Common myeloid progenitor, CD34-positive (primary cell): ENCODE measurements around the gene GRM4.

Experiments used
- CTCF ChIA-PET: fragments of 350-600 bp; sonication (Branson Sonifier 250); formaldehyde crosslinking; loops from one replicate; lab custom pipeline; 2021; ENCODE audit warnings: antibody characterized with exemption; lab: Charles Lee
- POLR2A ChIA-PET: fragments of 350-600 bp; sonication (Branson Sonifier 250); formaldehyde crosslinking; loops from one replicate; lab custom pipeline; 2021; ENCODE audit warnings: antibody characterized with exemption; lab: Charles Lee
- DNase-seq, 3 donors: peaks; one replicate each; pipeline versions ENCODE4 v3.0.0 to v3.0.0-alpha.2; 2013
- H3K27ac ChIP-seq, 2 experiments: 1 replicate in 1 of 2; 2 replicates in 1 of 2; pipeline ENCODE4 v1.7.0; 2013; ENCODE audit warnings: inconsistent platforms in 2 of 2, low read length in 2 of 2, mild to moderate bottlenecking in 2 of 2, low read depth in 1 of 2, moderate library complexity in 1 of 2; ENCODE audit not compliant: severe bottlenecking in 2 of 2, insufficient read depth in 1 of 2, poor library complexity in 1 of 2
- H3K27me3 ChIP-seq, 5 experiments: replicated peaks in 2 of 5; 1 replicate in 3 of 5; 2 replicates in 2 of 5; pipeline versions ENCODE4 v1.6.1 to v1.7.0; 2013; ENCODE audit warnings: low read length in 4 of 5, mild to moderate bottlenecking in 2 of 5, moderate library complexity in 2 of 5, inconsistent platforms in 1 of 5; ENCODE audit not compliant: insufficient read depth in 5 of 5, control insufficient read depth in 4 of 5
- H3K36me3 ChIP-seq, 4 experiments: 1 replicate in 2 of 4; 2 replicates in 2 of 4; pipeline versions ENCODE4 v1.6.1 to v1.7.0; 2013; ENCODE audit warnings: low read length in 3 of 4, control low read depth in 1 of 4, mild to moderate bottlenecking in 1 of 4; ENCODE audit not compliant: control insufficient read depth in 4 of 4, insufficient read depth in 4 of 4
- H3K4me1 ChIP-seq, 4 experiments: 1 replicate in 3 of 4; 2 replicates in 1 of 4; pipeline versions ENCODE4 v1.6.1 to v1.7.1; 2013; ENCODE audit warnings: low read length in 3 of 4, mild to moderate bottlenecking in 3 of 4, control low read depth in 1 of 4, inconsistent platforms in 1 of 4, moderate library complexity in 1 of 4; ENCODE audit not compliant: control insufficient read depth in 4 of 4, insufficient read depth in 4 of 4; ENCODE audit errors: control extremely low read depth in 1 of 4
- H3K4me3 ChIP-seq, 7 experiments: 1 replicate in 4 of 7; 2 replicates in 3 of 7; pipeline versions ENCODE4 v1.5.1 to v1.7.0; 2013; ENCODE audit warnings: mild to moderate bottlenecking in 7 of 7, low read length in 6 of 7, moderate library complexity in 6 of 7, inconsistent platforms in 2 of 7, low read depth in 2 of 7, control low read depth in 1 of 7; ENCODE audit not compliant: insufficient read depth in 4 of 7, control insufficient read depth in 1 of 7; ENCODE audit errors: extremely low read depth in 1 of 7
- H3K9me3 ChIP-seq, 5 experiments: 1 replicate in 4 of 5; 2 replicates in 1 of 5; pipeline versions ENCODE4 v1.6.1 to v1.7.1; 2013; ENCODE audit warnings: low read length in 4 of 5, mild to moderate bottlenecking in 2 of 5, inconsistent platforms in 1 of 5, low read depth in 1 of 5, moderate library complexity in 1 of 5; ENCODE audit not compliant: control insufficient read depth in 4 of 5, insufficient read depth in 2 of 5; ENCODE audit errors: control extremely low read depth in 1 of 5
- WGBS: methylation state at CpG from one replicate; pipeline ENCODE4 v1.1.5; 2013; ENCODE audit not compliant: insufficient coverage; 5-methylcytosine and 5-hydroxymethylcytosine counted together

The GRM4 gene

DNA sequence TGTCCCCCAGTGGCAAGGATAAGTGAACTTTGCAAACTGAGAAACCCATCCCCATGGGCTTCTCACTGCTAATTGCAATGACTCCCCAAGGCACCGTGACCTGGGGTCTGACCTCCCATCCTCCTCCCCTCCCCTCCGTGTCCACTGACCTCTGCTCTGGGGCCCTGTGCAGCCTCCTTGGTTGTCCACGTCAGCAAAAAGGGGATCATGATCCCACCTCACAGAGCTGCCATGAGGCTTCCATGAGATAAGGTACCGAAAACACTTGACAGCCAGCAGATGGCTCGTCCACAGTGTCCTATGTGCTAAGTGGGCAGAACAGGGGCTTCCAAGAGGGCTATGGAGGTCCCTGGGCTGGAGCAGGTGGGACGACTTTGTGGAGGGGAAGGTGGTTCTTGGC lies 104.5 kb downstream of the GRM4 start:
- WGBS = 100% methylated on average over 5 of the region's 6 CpGs
- DNase-seq = no peak
- ChIA-PET CTCF (interaction anchor here (1.5 to 2.0 kb wide), 2 partner anchors 13 to 149 kb away, joined by 3 to 5 read pairs; no protein-coding TSS in a partner anchor), POLR2A (no interaction called here)
- Histone ChIP-seq H3K27me3 (peaks cover 0 to 3% (median 0%) of the 10 kb centered on the region in 5 experiments), H3K4me3 (no peak overlapping the region), H3K27ac (no peak overlapping the region), H3K36me3 (no peaks in the 10 kb centered on the region), H3K4me1 (peaks cover 0 to 5% (median 2%) of the 10 kb centered on the region in 4 experiments), H3K9me3 (no peaks in the 10 kb centered on the region)

- Histone ChIP-seq H3K4me1 (peaks cover 0 to 2% (median under 1%) of the 10 kb centered on the region in 4 experiments), H3K9me3 (no peaks in the 10 kb centered on the region), H3K36me3 (no peaks in the 10 kb centered on the region), H3K27ac (no peak overlapping the region), H3K4me3 (no peak overlapping the region), H3K27me3 (peaks cover 0 to 5% (median 0%) of the 10 kb centered on the region in 5 experiments)
- no peak for DNase-seq
- POLR2A ChIA-PET = no interaction called here
- WGBS = 95% methylated on average over 11 of the region's 11 CpGs
- CTCF ChIA-PET = interaction anchor here (2.0 kb wide), 1 partner anchor 12 kb away, joined by 5 read pairs; no protein-coding TSS in a partner anchor
These were observed 105.9 kb downstream of the GRM4 start for GRCh38 chr6:34039943-34040342.

DNA sequence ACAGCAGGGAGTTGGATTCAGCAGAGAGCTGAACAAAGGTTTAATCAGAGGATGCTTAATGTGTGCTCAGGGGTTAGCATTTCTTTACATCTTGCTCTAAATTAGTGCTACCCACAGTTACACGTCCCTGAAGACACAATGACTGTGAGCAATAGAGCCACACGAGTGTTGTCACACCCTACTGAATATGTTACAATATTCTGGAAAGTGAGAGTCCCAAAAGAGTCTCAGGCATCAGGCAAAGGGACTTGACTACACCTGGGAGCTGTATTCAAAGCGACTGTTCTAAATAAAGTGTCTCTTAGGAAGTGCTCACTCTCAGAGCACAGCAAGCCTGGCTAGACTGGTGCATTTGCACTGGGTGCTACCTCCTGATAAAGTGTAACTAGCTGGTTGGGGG lies 108.7 kb downstream of the GRM4 start:
- no peak overlapping the region for H3K4me3 ChIP-seq
- no peaks in the 10 kb centered on the region for H3K36me3 ChIP-seq
- WGBS = 100% methylated on average over 1 of the region's 3 CpGs
- ChIA-PET POLR2A (no interaction called here), CTCF (interaction anchor here (0.6 to 1.2 kb wide), 3 partner anchors 10 to 330 kb away, joined by 3 to 4 read pairs (median 3); no protein-coding TSS in a partner anchor)
- peaks cover 0 to 7% (median 0%) of the 10 kb centered on the region in 5 experiments for H3K27me3 ChIP-seq
- no peak for DNase-seq
- H3K27ac ChIP-seq = no peak overlapping the region
- H3K9me3 ChIP-seq = no peaks in the 10 kb centered on the region
- H3K4me1 ChIP-seq = no peaks in the 10 kb centered on the region

DNA sequence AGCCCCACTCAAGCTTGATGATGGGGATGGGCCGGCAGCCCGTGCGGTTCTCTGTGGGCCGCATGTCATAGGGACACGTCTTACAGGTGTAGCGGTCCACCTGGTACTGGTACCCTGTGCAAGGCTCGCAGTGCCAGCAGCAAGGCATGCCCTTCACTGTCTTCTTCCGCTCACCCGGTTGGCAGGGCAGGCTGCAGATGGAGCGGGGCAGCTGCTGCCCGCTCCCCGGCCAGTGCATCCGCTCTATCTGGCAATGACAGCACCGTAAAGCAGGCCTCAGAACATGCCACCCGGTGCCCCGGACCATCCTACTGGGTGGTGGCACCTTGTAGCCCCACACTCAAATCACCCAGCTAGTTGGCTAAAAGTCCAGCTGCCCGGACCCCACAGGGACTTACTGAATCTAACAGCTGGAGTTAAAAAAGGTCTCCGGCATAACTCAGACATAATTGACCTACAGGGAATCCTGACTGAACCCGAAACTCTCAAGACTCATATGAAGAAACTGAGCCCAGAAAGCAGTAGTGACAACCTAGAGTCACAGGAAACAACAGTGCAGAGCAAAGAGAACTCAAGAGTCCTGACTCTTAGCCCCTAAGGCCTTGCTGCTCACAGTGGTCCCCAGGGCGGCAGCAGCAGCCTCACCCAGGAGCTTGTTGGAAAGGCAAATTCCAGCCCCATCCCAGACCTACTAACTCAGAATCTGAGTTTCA lies 109.4 kb downstream of the GRM4 start:
- Histone ChIP-seq H3K4me3 (no peak overlapping the region), H3K27me3 (peaks cover 0 to 11% (median 0%) of the 10 kb centered on the region in 5 experiments), H3K27ac (no peak overlapping the region), H3K4me1 (peaks cover 0 to 3% (median under 1%) of the 10 kb centered on the region in 4 experiments), H3K9me3 (no peaks in the 10 kb centered on the region), H3K36me3 (no peaks in the 10 kb centered on the region)
- CTCF ChIA-PET = interaction anchor here (1.1 to 1.2 kb wide), 2 partner anchors 10 to 17 kb away, joined by 3 to 4 read pairs; no protein-coding TSS in a partner anchor
- 95% methylated on average over 20 of the region's 20 CpGs for WGBS
- POLR2A ChIA-PET = no interaction called here
- DNase-seq = no peak

GRCh38 chr6:34035704-34036356 lies 110.1 kb downstream of the GRM4 start:
- Histone ChIP-seq H3K36me3 (no peaks in the 10 kb centered on the region), H3K27ac (no peak overlapping the region), H3K4me3 (no peak overlapping the region), H3K4me1 (peaks cover 0 to 8% (median 3%) of the 10 kb centered on the region in 4 experiments), H3K27me3 (peaks cover 0 to 11% (median 0%) of the 10 kb centered on the region in 5 experiments), H3K9me3 (no peaks in the 10 kb centered on the region)
- DNase-seq = no peak
- CTCF ChIA-PET = no interaction called here
- POLR2A ChIA-PET = no interaction called here
- 95% methylated on average over 40 of the region's 40 CpGs for WGBS

GRCh38 chr6:34035161-34035560 lies 110.7 kb downstream of the GRM4 start:
- Histone ChIP-seq H3K9me3 (no peaks in the 10 kb centered on the region), H3K27ac (no peak overlapping the region), H3K4me1 (peaks cover 0 to 8% (median 3%) of the 10 kb centered on the region in 4 experiments), H3K27me3 (peaks cover 0 to 11% (median 0%) of the 10 kb centered on the region in 5 experiments), H3K4me3 (no peak overlapping the region), H3K36me3 (no peaks in the 10 kb centered on the region)
- DNase-seq = no peak
- 100% methylated on average over 1 of the region's 1 CpG for WGBS
- POLR2A ChIA-PET = no interaction called here
- CTCF ChIA-PET = no interaction called here

- no peak for DNase-seq
- Histone ChIP-seq H3K27ac (no peak overlapping the region), H3K9me3 (no peaks in the 10 kb centered on the region), H3K27me3 (peaks cover 0 to 11% (median 0%) of the 10 kb centered on the region in 5 experiments), H3K36me3 (no peaks in the 10 kb centered on the region), H3K4me1 (peaks cover 0 to 8% (median 3%) of the 10 kb centered on the region in 4 experiments), H3K4me3 (no peak overlapping the region)
- 94% methylated on average over 5 of the region's 5 CpGs for WGBS
- CTCF ChIA-PET = interaction anchor here (1.4 kb wide), 1 partner anchor 22 kb away, joined by 6 read pairs; no protein-coding TSS in a partner anchor
- POLR2A ChIA-PET = no interaction called here
These were observed 113.0 kb downstream of the GRM4 start for GRCh38 chr6:34032856-34033255.
